Astrocyte (in vitro differentiated cells and primary cell): ENCODE measurements around the gene INPP5E. TPM values are rescaled to one million over a fixed set of nuclear protein-coding genes. Genes with fewer than 3 reads are reported as not detected.

ENCODE experiments used
- DNase-seq: peaks from one replicate; pipeline ENCODE4 v3.0.0-alpha.2; 2010; ENCODE audit warnings: low read depth
- FAIRE-seq: peaks from 2 replicates; lab custom pipeline; 2011; peaks lifted over from hg19 to GRCh38; lab: Jason Lieb, UNC
- H2AFZ ChIP-seq: 2 replicates; pipeline ENCODE4 v1.6.0; 2012; ENCODE audit warnings: low read depth, low read length, inconsistent platforms
- H3K27ac ChIP-seq: 2 replicates; pipeline ENCODE4 v1.5.1; 2011; ENCODE audit warnings: low read depth, low read length, inconsistent platforms
- H3K27me3 ChIP-seq: 2 replicates; pipeline ENCODE4 v1.6.0; 2011; ENCODE audit warnings: low read length, inconsistent platforms; ENCODE audit not compliant: insufficient read depth
- H3K36me3 ChIP-seq: 2 replicates; pipeline ENCODE4 v1.5.1; 2011; ENCODE audit warnings: low read length, inconsistent platforms; ENCODE audit not compliant: insufficient read depth
- H3K4me1 ChIP-seq: 2 replicates; pipeline ENCODE4 v1.5.1; 2011; ENCODE audit warnings: low read length, inconsistent platforms; ENCODE audit not compliant: insufficient read depth
- H3K4me2 ChIP-seq: 2 replicates; pipeline ENCODE4 v1.6.0; 2012; ENCODE audit warnings: low read length, inconsistent platforms
- H3K4me3 ChIP-seq: 2 replicates; pipeline ENCODE4 v1.5.1; 2011; ENCODE audit warnings: low read depth, mild to moderate bottlenecking, low read length, inconsistent platforms; ENCODE audit not compliant: insufficient read depth
- H3K79me2 ChIP-seq: 2 replicates; pipeline ENCODE4 v1.6.0; 2012; ENCODE audit warnings: mild to moderate bottlenecking, low read length, inconsistent platforms; ENCODE audit not compliant: insufficient read depth
- H3K9ac ChIP-seq: 2 replicates; pipeline ENCODE4 v1.6.0; 2012; ENCODE audit warnings: mild to moderate bottlenecking, low read length, inconsistent platforms
- H3K9me3 ChIP-seq: 2 replicates; pipeline ENCODE4 v1.5.1; 2012; ENCODE audit warnings: low read depth, mild to moderate bottlenecking, low read length, inconsistent platforms; ENCODE audit not compliant: insufficient read depth
- H4K20me1 ChIP-seq: 2 replicates; pipeline ENCODE4 v1.6.0; 2012; ENCODE audit warnings: low read length, inconsistent platforms; ENCODE audit not compliant: insufficient read depth
- H3K27ac Mint-ChIP-seq: one replicate; pipeline ENCODE4 v1.8.0; 2021; ENCODE audit warnings: mild to moderate bottlenecking, mixed read lengths; ENCODE audit not compliant: unreplicated experiment
- H3K27me3 Mint-ChIP-seq: one replicate; pipeline ENCODE4 v1.8.0; 2021; ENCODE audit warnings: low read depth, mixed read lengths; ENCODE audit not compliant: unreplicated experiment
- H3K36me3 Mint-ChIP-seq: one replicate; pipeline ENCODE4 v1.8.0; 2021; ENCODE audit warnings: low read depth, mixed read lengths; ENCODE audit not compliant: unreplicated experiment
- H3K4me1 Mint-ChIP-seq: one replicate; pipeline ENCODE4 v1.8.0; 2021; ENCODE audit warnings: low read depth, mixed read lengths; ENCODE audit not compliant: unreplicated experiment
- H3K4me3 Mint-ChIP-seq: one replicate; pipeline ENCODE4 v1.8.0; 2021; ENCODE audit warnings: mild to moderate bottlenecking, moderate library complexity, mixed read lengths; ENCODE audit not compliant: unreplicated experiment
- H3K9me3 Mint-ChIP-seq: one replicate; pipeline ENCODE4 v1.8.0; 2021; ENCODE audit warnings: mild to moderate bottlenecking, mixed read lengths; ENCODE audit not compliant: unreplicated experiment
- EZH2 ChIP-seq: IDR thresholded peaks from 2 replicates; pipeline ENCODE4 v1.6.1; 2012; ENCODE audit warnings: mild to moderate bottlenecking, low read length, inconsistent platforms; ENCODE audit not compliant: insufficient read depth
- total RNA-seq: library from RNA; stranded (reverse); gene quantifications from 2 replicates; pipeline ENCODE4 v1.2.1, GENCODE V29; 2021
- TF ChIP-seq, protein P1 (sequence below): IDR thresholded peaks from 2 replicates; pipeline ENCODE4 v1.5.1; 2011; ENCODE audit warnings: low read depth, mild to moderate bottlenecking, inconsistent platforms, low read length, moderate library complexity; ENCODE audit not compliant: insufficient read depth

INPP5E gene
- total RNA-seq, 1 donor from 2014 or later, result 13.2 TPM

DNA sequence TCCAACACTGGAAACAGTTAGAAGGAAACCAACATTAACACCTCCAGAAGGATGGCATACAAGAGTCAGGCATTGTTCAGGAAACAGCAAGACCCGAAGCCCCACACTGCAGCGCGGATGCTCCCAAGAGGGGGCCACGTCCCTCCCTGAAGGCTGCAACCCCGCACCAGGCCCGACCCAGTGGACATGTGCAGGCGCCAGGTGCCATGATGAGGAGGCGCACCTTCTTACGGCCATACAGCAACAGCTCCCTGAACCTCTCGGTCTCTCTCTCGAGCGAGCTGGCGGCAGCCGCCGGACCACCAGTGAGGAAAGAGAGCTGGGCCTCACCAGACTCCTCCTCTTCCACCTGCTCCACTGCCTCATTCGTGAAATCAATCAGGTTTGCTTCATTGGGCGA, 23.0 kb upstream of the INPP5E start:
- Histone ChIP-seq H3K27me3 (no peaks in the 10 kb centered on the region), H3K9ac (no peak overlapping the region), H3K36me3 (peaks cover 55% of the 10 kb centered on the region), H3K4me2 (no peak overlapping the region), H3K4me3 (no peak overlapping the region), H3K9me3 (no peaks in the 10 kb centered on the region), H2AFZ (no peak overlapping the region), H3K27ac (no peak overlapping the region), H3K79me2 (peaks cover 40% of the 10 kb centered on the region), H4K20me1 (peaks cover 73% of the 10 kb centered on the region), H3K4me1 (no peaks in the 10 kb centered on the region)
- no peak for TF ChIP-seq EZH2
- TF ChIP-seq, protein P1, sequence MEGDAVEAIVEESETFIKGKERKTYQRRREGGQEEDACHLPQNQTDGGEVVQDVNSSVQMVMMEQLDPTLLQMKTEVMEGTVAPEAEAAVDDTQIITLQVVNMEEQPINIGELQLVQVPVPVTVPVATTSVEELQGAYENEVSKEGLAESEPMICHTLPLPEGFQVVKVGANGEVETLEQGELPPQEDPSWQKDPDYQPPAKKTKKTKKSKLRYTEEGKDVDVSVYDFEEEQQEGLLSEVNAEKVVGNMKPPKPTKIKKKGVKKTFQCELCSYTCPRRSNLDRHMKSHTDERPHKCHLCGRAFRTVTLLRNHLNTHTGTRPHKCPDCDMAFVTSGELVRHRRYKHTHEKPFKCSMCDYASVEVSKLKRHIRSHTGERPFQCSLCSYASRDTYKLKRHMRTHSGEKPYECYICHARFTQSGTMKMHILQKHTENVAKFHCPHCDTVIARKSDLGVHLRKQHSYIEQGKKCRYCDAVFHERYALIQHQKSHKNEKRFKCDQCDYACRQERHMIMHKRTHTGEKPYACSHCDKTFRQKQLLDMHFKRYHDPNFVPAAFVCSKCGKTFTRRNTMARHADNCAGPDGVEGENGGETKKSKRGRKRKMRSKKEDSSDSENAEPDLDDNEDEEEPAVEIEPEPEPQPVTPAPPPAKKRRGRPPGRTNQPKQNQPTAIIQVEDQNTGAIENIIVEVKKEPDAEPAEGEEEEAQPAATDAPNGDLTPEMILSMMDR, result no peak
- Mint-ChIP-seq H3K4me1 (no peaks in the 10 kb centered on the region), H3K4me3 (no peak overlapping the region), H3K36me3 (peaks cover 17% of the 10 kb centered on the region), H3K27ac (no peak overlapping the region), H3K9me3 (no peaks in the 10 kb centered on the region), H3K27me3 (no peaks in the 10 kb centered on the region)
- FAIRE-seq, result no peak
- DNase-seq, result no peak

DNA sequence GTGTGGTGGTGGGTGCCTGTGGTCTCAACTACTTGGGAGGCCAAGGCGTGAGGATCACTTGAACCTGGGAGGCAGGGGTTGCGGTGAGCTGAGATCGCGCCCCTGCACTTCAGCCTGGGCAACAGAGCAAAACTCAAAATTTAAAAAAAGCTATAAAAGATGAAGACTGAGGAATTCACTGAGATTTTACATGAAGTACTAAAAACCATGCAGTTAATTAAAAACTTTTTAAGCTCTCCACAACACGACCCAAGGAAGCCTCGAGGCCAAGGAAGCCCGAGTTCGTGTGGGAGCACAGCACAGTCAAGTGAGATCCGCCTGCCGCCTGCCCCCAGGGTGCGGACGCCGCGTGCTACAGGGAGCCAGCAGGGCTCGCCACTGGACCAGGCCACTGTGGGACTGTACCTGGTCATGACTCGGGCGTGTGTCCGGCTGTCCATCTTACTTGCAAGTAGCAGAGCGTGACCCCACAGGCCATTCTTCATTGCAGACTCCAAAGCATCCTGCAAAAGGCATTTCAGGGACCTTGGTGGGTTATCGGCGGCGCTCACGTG, 21.2 kb upstream of the INPP5E start:
- TF ChIP-seq EZH2, result no peak
- TF ChIP-seq, protein P1, result no peak
- Histone ChIP-seq H3K27me3 (no peaks in the 10 kb centered on the region), H3K4me2 (no peak overlapping the region), H3K9ac (no peak overlapping the region), H3K9me3 (no peaks in the 10 kb centered on the region), H3K4me3 (no peak overlapping the region), H4K20me1 (peaks cover 80% of the 10 kb centered on the region), H3K27ac (no peak overlapping the region), H3K4me1 (no peaks in the 10 kb centered on the region), H3K36me3 (peaks cover 55% of the 10 kb centered on the region), H3K79me2 (peaks cover 34% of the 10 kb centered on the region), H2AFZ (no peak overlapping the region)
- FAIRE-seq (no peak), DNase-seq (no peak)
- no peaks in the 10 kb centered on the region for H3K27me3 Mint-ChIP-seq
- no peak overlapping the region for H3K4me3 Mint-ChIP-seq
- H3K4me1 Mint-ChIP-seq, result no peaks in the 10 kb centered on the region
- no peak overlapping the region for H3K27ac Mint-ChIP-seq
- H3K9me3 Mint-ChIP-seq, result no peaks in the 10 kb centered on the region
- H3K36me3 Mint-ChIP-seq, result peaks cover 22% of the 10 kb centered on the region

DNA sequence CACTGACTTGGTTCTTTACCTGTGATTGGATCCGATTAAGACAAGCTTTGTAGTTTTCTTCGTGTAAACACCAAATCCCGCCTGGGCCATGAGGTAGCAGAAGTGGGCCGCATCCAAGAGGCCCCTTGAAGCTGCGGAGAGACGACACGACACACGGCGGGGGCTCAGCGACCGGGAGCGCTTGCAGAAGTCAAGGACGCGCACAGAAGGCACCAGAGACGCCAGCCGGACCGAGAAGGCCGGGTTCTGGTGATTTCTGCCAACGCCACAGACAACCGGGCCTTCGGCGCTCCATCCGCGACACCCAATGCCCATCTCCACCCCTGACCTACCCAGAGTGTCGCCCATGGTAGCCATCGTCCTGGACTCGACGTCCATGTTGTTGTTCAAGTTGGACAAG, 19.8 kb upstream of the INPP5E start:
- Histone ChIP-seq H3K9ac (no peak overlapping the region), H2AFZ (no peak overlapping the region), H3K36me3 (peaks cover 48% of the 10 kb centered on the region), H3K4me2 (no peak overlapping the region), H3K79me2 (peaks cover 33% of the 10 kb centered on the region), H4K20me1 (peaks cover 75% of the 10 kb centered on the region), H3K9me3 (no peaks in the 10 kb centered on the region), H3K27ac (no peak overlapping the region), H3K4me1 (no peaks in the 10 kb centered on the region), H3K27me3 (no peaks in the 10 kb centered on the region), H3K4me3 (no peak overlapping the region)
- DNase-seq, result no peak
- H3K27me3 Mint-ChIP-seq, result no peaks in the 10 kb centered on the region
- TF ChIP-seq EZH2, result no peak
- TF ChIP-seq, protein P1, result no peak
- H3K27ac Mint-ChIP-seq, result no peak overlapping the region
- H3K4me3 Mint-ChIP-seq, result no peak overlapping the region
- H3K9me3 Mint-ChIP-seq, result no peaks in the 10 kb centered on the region
- no peaks in the 10 kb centered on the region for H3K4me1 Mint-ChIP-seq
- peaks cover 26% of the 10 kb centered on the region for H3K36me3 Mint-ChIP-seq
- no peak for FAIRE-seq
